ENCODE results near the gene RC3H2. TPM values are rescaled to one million over a fixed set of nuclear protein-coding genes. Genes with fewer than 3 reads are reported as not detected.

The RC3H2 gene
- total and polyA plus RNA-seq, 2 donors (not counting 3 experiments of a cell fraction or from before 2014, with no cell fraction given): 25.3 to 63.0 TPM

DNA sequence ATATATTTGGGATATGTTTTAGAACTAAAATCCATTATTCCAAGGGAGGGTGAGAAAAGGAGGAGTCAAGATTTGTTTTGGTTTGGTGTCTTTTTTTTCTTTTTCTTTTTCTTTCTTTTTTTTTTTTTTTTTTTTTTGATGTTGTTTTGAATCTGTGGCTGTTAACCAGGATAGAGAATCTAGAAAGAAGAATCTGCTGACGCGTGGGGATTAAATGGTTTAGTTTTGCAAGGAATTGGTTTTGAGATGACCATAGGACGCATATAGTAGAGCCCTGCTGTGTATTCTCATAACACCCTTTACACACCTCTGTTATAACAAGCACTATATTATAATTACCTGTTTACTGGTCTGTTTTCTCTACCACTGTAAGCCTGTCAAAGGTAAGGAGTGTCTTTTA, 45.1 kb upstream of the RC3H2 start:
- H2AFZ ChIP-seq (ENCODE audit: low read depth, low read length): no peak overlapping the region
- no TSS peak for BruUV-seq (replicated peaks)
- H3K9me3 ChIP-seq (replicated peaks; ENCODE audit: control insufficient read depth, insufficient read depth, low read length): no peaks in the 10 kb centered on the region
- peaks cover 33% of the 10 kb centered on the region for H3K4me1 ChIP-seq (ENCODE audit: control insufficient read depth, extremely low read depth, insufficient read depth, low read length)
- H3K79me2 ChIP-seq (ENCODE audit: control insufficient read depth, insufficient read depth, low read length): peaks cover 50% of the 10 kb centered on the region
- POLR2A ChIA-PET: no interaction called here
- no peaks in the 10 kb centered on the region for H3K27me3 ChIP-seq (ENCODE audit: control insufficient read depth in 2 of 2, insufficient read depth in 2 of 2, low read length in 2 of 2)
- FAIRE-seq (no peak), DNase-seq (ENCODE audit: low read depth, low spot score) (no peak)
- no peak overlapping the region for H3K9ac ChIP-seq (replicated peaks; ENCODE audit: extremely low read depth, insufficient read depth, low read length)
- H3K36me3 ChIP-seq (ENCODE audit: control insufficient read depth in 2 of 2, extremely low read depth in 1 of 2, insufficient read depth in 2 of 2, low read length in 2 of 2): no peaks in the 10 kb centered on the region
- no peak overlapping the region for H3K4me2 ChIP-seq (ENCODE audit: insufficient read depth, low read length)
- dilution Hi-C loops (cut with MboI; ENCODE audit: extremely low pct_ligation_motif_present, low sequenced_read_pairs): no loop called here
- no peaks in the 10 kb centered on the region for H3K9me1 ChIP-seq (replicated peaks; ENCODE audit: control insufficient read depth, extremely low read depth, insufficient read depth, low read length)
- TF ChIP-seq EZH2 (IDR thresholded peaks at IDR 0.05; ENCODE audit: borderline replicate concordance, low read depth, low read length, severe bottlenecking) (no peak), JUN (IDR thresholded peaks at IDR 0.05; ENCODE audit: borderline replicate concordance, insufficient read depth, insufficient read length, low read depth) (no peak), POLR2A (IDR thresholded peaks at IDR 0.05; ENCODE audit: low read depth, low read length) (no peak), FOS (IDR thresholded peaks at IDR 0.05; ENCODE audit: borderline replicate concordance, insufficient read depth, low read length) (no peak)
- CTCF ChIA-PET: no interaction called here
- intact Hi-C loops (cut with micrococcal nuclease): no loop called here
- peaks cover 5% of the 10 kb centered on the region for H4K20me1 ChIP-seq (replicated peaks; ENCODE audit: control insufficient read depth, extremely low read depth, insufficient read depth, low read length)
- H3K4me3 ChIP-seq (replicated peaks in 1 of 3; ENCODE audit: insufficient read depth in 1 of 3, low read depth in 1 of 3, low read length in 3 of 3): no peak overlapping the region
- H3K27ac ChIP-seq (ENCODE audit: insufficient read depth, low read depth, low read length): no peak overlapping the region

- DNase-seq (ENCODE audit: low read depth, low spot score): peak; percentile 86
- peaks cover 5% of the 10 kb centered on the region for H4K20me1 ChIP-seq (replicated peaks; ENCODE audit: control insufficient read depth, extremely low read depth, insufficient read depth, low read length)
- dilution Hi-C loops (cut with MboI; ENCODE audit: extremely low pct_ligation_motif_present, low sequenced_read_pairs) (no loop called here), intact Hi-C loops (cut with micrococcal nuclease) (no loop called here)
- no peak overlapping the region for H2AFZ ChIP-seq (ENCODE audit: low read depth, low read length)
- POLR2A ChIA-PET: no interaction called here
- no peak overlapping the region for H3K9ac ChIP-seq (replicated peaks; ENCODE audit: extremely low read depth, insufficient read depth, low read length)
- no peak overlapping the region for H3K4me3 ChIP-seq (replicated peaks in 1 of 3; ENCODE audit: insufficient read depth in 1 of 3, low read depth in 1 of 3, low read length in 3 of 3)
- CTCF ChIA-PET: no interaction called here
- H3K9me1 ChIP-seq (replicated peaks; ENCODE audit: control insufficient read depth, extremely low read depth, insufficient read depth, low read length): no peaks in the 10 kb centered on the region
- no peak overlapping the region for H3K27ac ChIP-seq (ENCODE audit: insufficient read depth, low read depth, low read length)
- no peak for TF ChIP-seq FOS (IDR thresholded peaks at IDR 0.05; ENCODE audit: borderline replicate concordance, insufficient read depth, low read length)
- no peak for TF ChIP-seq EZH2 (IDR thresholded peaks at IDR 0.05; ENCODE audit: borderline replicate concordance, low read depth, low read length, severe bottlenecking)
- no peak for TF ChIP-seq JUN (IDR thresholded peaks at IDR 0.05; ENCODE audit: borderline replicate concordance, insufficient read depth, insufficient read length, low read depth)
- TF ChIP-seq POLR2AphosphoS5 (IDR thresholded peaks at IDR 0.05; ENCODE audit: insufficient read depth, low read depth, low read length): no peak
- FAIRE-seq: no peak
- H3K9me3 ChIP-seq (replicated peaks; ENCODE audit: control insufficient read depth, insufficient read depth, low read length): no peaks in the 10 kb centered on the region
- no peak overlapping the region for H3K4me2 ChIP-seq (ENCODE audit: insufficient read depth, low read length)
- H3K36me3 ChIP-seq (ENCODE audit: control insufficient read depth in 2 of 2, extremely low read depth in 1 of 2, insufficient read depth in 2 of 2, low read length in 2 of 2): no peaks in the 10 kb centered on the region
- H3K27me3 ChIP-seq (ENCODE audit: control insufficient read depth in 2 of 2, insufficient read depth in 2 of 2, low read length in 2 of 2): no peaks in the 10 kb centered on the region
- no TSS peak for BruUV-seq (replicated peaks)
- H3K79me2 ChIP-seq (ENCODE audit: control insufficient read depth, insufficient read depth, low read length): peaks cover 47% of the 10 kb centered on the region
- peaks cover 27% of the 10 kb centered on the region for H3K4me1 ChIP-seq (ENCODE audit: control insufficient read depth, extremely low read depth, insufficient read depth, low read length)
Observed at GRCh38 chr9:122949696-122950095, 44.5 kb upstream of the RC3H2 start.

Data from endothelial cell of umbilical vein (primary cell).